Osteocyte (in vitro differentiated cells): ENCODE results near the gene RSPH9. TPM values are rescaled to one million over a fixed set of nuclear protein-coding genes. Genes with fewer than 3 reads are reported as not detected.
"Not testable (repeated sequence)": the region's sequence is repeated elsewhere in the genome, so short reads cannot be mapped to it uniquely, and the experiment has no call there.

ENCODE experiments used
- DNase-seq: peaks from one replicate; pipeline ENCODE4 v3.0.0; 2021; ENCODE audit warnings: mixed read lengths; ENCODE audit not compliant: unreplicated experiment; ENCODE audit errors: extremely low spot score
- H3K27ac Mint-ChIP-seq: one replicate; pipeline ENCODE4 v1.8.0; 2021; ENCODE audit warnings: mild to moderate bottlenecking, mixed read lengths; ENCODE audit not compliant: unreplicated experiment
- H3K27me3 Mint-ChIP-seq: one replicate; pipeline ENCODE4 v1.8.0; 2021; ENCODE audit warnings: mixed read lengths; ENCODE audit not compliant: unreplicated experiment
- H3K36me3 Mint-ChIP-seq: one replicate; pipeline ENCODE4 v1.8.0; 2021; ENCODE audit warnings: mixed read lengths; ENCODE audit not compliant: unreplicated experiment
- H3K4me1 Mint-ChIP-seq: one replicate; pipeline ENCODE4 v1.8.0; 2021; ENCODE audit warnings: mixed read lengths; ENCODE audit not compliant: unreplicated experiment
- H3K4me3 Mint-ChIP-seq: one replicate; pipeline ENCODE4 v1.8.0; 2021; ENCODE audit warnings: mild to moderate bottlenecking, moderate library complexity, mixed read lengths; ENCODE audit not compliant: unreplicated experiment
- H3K9me3 Mint-ChIP-seq: one replicate; pipeline ENCODE4 v1.8.0; 2021; ENCODE audit warnings: mixed read lengths; ENCODE audit not compliant: unreplicated experiment
- total RNA-seq: library from RNA; stranded (reverse); gene quantifications from 2 replicates; pipeline ENCODE4 v1.2.1, GENCODE V29; 2021
- TF ChIP-seq, protein P1 (sequence below): fragments of 200-600 bp; sonication (generic); IDR thresholded peaks from 2 replicates; pipeline ENCODE4 v1.5.0; 2021; ENCODE audit warnings: antibody characterized with exemption, mild to moderate bottlenecking, moderate library complexity

Gene RSPH9
- total RNA-seq, 1 donor from 2014 or later: 0.16 TPM

DNA sequence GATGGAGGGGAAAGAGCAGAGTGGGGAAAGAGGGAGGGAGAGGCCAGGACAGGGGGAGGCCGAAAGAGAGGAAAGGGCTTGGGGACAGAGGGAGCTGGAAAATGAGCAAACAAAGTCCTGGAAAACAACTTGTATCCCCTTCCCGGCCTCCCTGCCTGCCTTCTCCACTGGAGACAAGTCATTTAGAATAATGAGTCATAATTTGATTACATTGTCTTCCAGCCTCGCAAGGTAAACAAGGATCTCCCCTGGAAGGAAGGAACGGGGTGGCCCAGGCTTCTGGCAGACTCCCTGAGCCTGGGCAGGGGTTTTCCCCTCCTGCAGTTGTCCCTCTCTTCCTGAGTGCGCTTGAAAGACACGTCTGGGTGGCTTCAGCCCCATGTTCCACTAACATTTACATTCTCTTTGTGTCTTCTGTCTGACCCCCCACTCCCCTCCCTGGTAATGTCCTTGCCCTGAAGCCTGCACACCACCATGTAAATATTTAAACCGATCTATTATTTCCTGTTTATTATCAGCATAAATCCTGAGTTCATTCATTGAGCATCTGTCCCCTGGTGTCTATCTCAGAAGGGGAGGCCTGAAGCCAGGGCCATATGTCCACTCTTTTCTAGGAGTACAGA is 54.8 kb downstream of the RSPH9 start:
- TF ChIP-seq, protein P1, sequence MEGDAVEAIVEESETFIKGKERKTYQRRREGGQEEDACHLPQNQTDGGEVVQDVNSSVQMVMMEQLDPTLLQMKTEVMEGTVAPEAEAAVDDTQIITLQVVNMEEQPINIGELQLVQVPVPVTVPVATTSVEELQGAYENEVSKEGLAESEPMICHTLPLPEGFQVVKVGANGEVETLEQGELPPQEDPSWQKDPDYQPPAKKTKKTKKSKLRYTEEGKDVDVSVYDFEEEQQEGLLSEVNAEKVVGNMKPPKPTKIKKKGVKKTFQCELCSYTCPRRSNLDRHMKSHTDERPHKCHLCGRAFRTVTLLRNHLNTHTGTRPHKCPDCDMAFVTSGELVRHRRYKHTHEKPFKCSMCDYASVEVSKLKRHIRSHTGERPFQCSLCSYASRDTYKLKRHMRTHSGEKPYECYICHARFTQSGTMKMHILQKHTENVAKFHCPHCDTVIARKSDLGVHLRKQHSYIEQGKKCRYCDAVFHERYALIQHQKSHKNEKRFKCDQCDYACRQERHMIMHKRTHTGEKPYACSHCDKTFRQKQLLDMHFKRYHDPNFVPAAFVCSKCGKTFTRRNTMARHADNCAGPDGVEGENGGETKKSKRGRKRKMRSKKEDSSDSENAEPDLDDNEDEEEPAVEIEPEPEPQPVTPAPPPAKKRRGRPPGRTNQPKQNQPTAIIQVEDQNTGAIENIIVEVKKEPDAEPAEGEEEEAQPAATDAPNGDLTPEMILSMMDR: no peak
- no peaks in the 10 kb centered on the region for H3K27me3 Mint-ChIP-seq
- H3K4me1 Mint-ChIP-seq: peaks cover 75% of the 10 kb centered on the region
- DNase-seq: no peak
- peak overlapping the region; percentile 10 for H3K4me3 Mint-ChIP-seq
- peak overlapping the region; percentile 68 for H3K27ac Mint-ChIP-seq
- H3K36me3 Mint-ChIP-seq: no peaks in the 10 kb centered on the region
- H3K9me3 Mint-ChIP-seq: no peaks in the 10 kb centered on the region

DNA sequence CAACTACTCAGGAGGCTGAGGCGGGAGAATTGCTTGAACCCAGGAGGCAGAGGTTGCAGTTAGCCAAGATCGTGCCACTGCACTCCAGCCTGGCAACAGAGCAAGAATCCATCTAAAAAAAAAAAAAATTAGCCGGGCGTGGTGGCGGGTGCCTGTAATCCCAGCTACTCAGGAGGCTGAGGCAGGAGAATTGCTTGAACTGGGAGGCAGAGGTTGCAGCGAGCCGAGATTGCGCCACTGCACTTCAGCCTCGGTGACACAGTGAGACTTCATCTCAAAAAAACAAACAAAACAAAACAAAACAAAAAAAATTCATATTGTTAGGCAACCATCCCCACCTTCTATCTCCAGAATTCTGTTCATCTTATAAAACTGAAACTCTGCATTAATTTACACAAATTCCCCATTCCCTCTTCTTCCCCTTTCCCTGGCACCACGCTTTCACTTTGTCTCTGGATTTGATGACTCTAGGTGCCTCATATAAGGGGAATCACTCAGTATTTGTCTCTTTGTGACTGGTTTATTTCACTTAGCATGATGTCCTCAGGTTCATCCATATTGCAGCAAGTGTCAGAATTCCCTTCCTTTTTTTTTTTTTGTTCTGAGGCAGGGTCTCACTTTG is 56.2 kb downstream of the RSPH9 start:
- peaks cover 75% of the 10 kb centered on the region for H3K4me1 Mint-ChIP-seq
- H3K4me3 Mint-ChIP-seq, H3K27me3 Mint-ChIP-seq, H3K36me3 Mint-ChIP-seq, DNase-seq, H3K9me3 Mint-ChIP-seq: not testable (repeated sequence)
- H3K27ac Mint-ChIP-seq: peak overlapping the region; percentile 95

DNA sequence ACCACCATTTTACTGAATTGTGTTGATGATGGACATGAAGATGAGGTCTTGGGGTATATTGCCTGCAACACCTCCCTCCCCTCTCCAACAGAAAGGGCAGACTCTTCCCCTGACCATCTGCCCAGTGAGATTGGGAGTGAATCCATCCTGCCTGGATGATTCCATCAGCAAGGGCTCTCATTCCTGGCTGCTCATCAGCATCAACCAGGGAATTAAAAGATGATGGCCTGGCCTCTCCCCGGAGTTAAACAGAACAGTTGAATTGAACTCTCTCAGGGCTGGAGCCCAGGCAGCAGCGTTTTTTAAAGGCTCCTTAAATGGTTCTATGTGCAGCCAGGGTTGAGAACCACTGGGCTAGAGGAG is 57.3 kb downstream of the RSPH9 start:
- Mint-ChIP-seq H3K4me1 (peaks cover 83% of the 10 kb centered on the region), H3K27me3 (no peaks in the 10 kb centered on the region), H3K4me3 (peak overlapping the region; percentile 36), H3K36me3 (no peaks in the 10 kb centered on the region), H3K27ac (peak overlapping the region; percentile 95), H3K9me3 (no peaks in the 10 kb centered on the region)
- no peak for DNase-seq
- TF ChIP-seq, protein P1: no peak

DNA sequence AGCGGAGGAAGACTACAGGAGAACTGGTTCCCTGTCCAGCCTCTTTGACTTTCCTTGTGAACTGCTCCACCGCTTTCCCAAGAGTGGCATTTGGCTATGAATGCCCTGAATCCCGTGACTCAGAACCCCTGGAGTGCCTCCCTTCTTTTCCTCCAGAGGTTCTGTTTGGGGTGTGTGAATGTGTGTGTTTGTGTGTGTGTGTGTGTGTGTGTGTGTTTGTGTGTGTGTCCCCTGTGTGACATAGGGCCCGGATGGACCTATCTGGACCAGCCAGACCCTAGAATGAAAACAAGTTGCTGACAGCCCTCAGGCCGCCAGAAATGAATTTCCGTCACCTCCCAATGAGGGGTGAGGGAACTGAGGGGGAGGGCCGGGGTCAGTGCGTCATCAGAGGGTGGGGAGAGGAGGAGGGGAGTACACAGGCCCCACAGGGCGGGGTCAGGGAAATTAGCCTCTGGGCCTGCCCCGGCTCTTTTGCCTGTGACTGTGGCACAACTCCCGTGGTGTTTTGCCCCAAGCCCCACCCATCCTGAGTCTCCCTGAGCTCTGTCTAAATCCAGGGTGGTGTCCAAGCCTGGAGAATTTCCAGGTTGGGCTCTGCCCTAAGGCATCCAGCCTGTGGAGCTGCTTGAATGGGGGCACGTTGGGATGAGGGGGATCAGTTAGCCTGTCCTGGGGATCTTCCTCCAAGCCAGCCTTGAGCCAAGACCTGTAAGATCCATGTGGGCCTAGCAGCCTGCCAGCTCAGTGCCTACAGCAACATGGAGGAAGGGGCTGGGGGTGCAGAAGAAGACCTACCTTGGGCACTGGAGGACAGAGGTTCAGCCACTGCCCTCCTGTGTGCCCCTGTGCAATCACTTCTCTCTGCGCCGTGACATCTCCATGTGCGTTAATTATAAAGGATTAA is 58.0 kb downstream of the RSPH9 start:
- H3K4me3 Mint-ChIP-seq: peak overlapping the region; percentile 36

More for the DNA sequence above, 58.0 kb downstream of the RSPH9 start:
- H3K9me3 Mint-ChIP-seq: no peaks in the 10 kb centered on the region
- no peaks in the 10 kb centered on the region for H3K36me3 Mint-ChIP-seq
- peaks cover 85% of the 10 kb centered on the region for H3K4me1 Mint-ChIP-seq
- H3K27me3 Mint-ChIP-seq: no peaks in the 10 kb centered on the region
- DNase-seq: peak; percentile 97
- peak overlapping the region; percentile 95 for H3K27ac Mint-ChIP-seq
- TF ChIP-seq, protein P1: no peak
